Neural cell (in vitro differentiated cells): ENCODE data around the gene OSBPL8. TPM values are rescaled to one million over a fixed set of nuclear protein-coding genes. Genes with fewer than 3 reads are reported as not detected.
"Not testable (repeated sequence)": the region's sequence is repeated elsewhere in the genome, so short reads cannot be mapped to it uniquely, and the experiment has no call there.

Source experiments
- H2AFZ ChIP-seq: fragments of 200-600, 300-800 bp; sonication (generic), shearing (Covaris generic); 2 replicates; pipeline ENCODE4 v1.6.0; 2014; ENCODE audit warnings: low read depth, mild to moderate bottlenecking, antibody characterized with exemption, low read length, moderate library complexity
- H3F3A ChIP-seq: fragments of 200-600 bp; shearing (Covaris generic); 2 replicates; pipeline ENCODE4 v1.6.1; 2016; ENCODE audit warnings: mild to moderate bottlenecking, moderate library complexity, mixed read lengths, antibody characterized with exemption, low read length; ENCODE audit not compliant: insufficient read depth, poor library complexity, severe bottlenecking
- H3K27ac ChIP-seq: fragments of 200-600, 300-800 bp; sonication (generic), shearing (Covaris generic); 2 replicates; pipeline ENCODE4 v1.5.1; 2014; ENCODE audit warnings: mild to moderate bottlenecking, low read length, moderate library complexity
- H3K27me3 ChIP-seq: fragments of 300-800, 200-600 bp; sonication (generic), shearing (Covaris generic); 2 replicates; pipeline ENCODE4 v1.6.0; 2014; ENCODE audit warnings: mild to moderate bottlenecking, low read depth, low read length, moderate library complexity; ENCODE audit not compliant: insufficient read depth
- H3K36me3 ChIP-seq: fragments of 300-800, 200-600 bp; sonication (generic), shearing (Covaris generic); 2 replicates; pipeline ENCODE4 v1.5.1; 2014; ENCODE audit warnings: mild to moderate bottlenecking, antibody characterized with exemption, low read length, moderate library complexity; ENCODE audit not compliant: insufficient read depth
- H3K4me2 ChIP-seq: fragments of 300-800, 200-600 bp; sonication (generic), shearing (Covaris generic); 2 replicates; pipeline ENCODE4 v1.6.0; 2014; ENCODE audit warnings: mild to moderate bottlenecking, low read length
- H3K4me3 ChIP-seq: fragments of 300-800, 200-600 bp; sonication (generic), shearing (Covaris generic); 2 replicates; pipeline ENCODE4 v1.5.1; 2014; ENCODE audit warnings: mild to moderate bottlenecking, low read length, moderate library complexity
- H3K79me2 ChIP-seq: fragments of 200-600 bp; shearing (Covaris generic); replicated peaks from 2 replicates; pipeline ENCODE4 v1.6.0; 2014; ENCODE audit warnings: mild to moderate bottlenecking, low read length, moderate library complexity; ENCODE audit not compliant: insufficient read depth
- H3K9ac ChIP-seq: fragments of 300-800, 200-600 bp; sonication (generic), shearing (Covaris generic); 2 replicates; pipeline ENCODE4 v1.6.1; 2016; ENCODE audit warnings: mild to moderate bottlenecking, low read length, mixed read lengths
- H3K9me2 ChIP-seq: fragments of 200-600 bp; shearing (Covaris generic); 2 replicates; pipeline ENCODE4 v1.6.1; 2016; ENCODE audit warnings: mild to moderate bottlenecking, low read length, mixed read lengths; ENCODE audit not compliant: insufficient read depth
- H3K9me3 ChIP-seq: fragments of 200-600, 300-800 bp; sonication (generic), shearing (Covaris generic); 2 replicates; pipeline ENCODE4 v1.6.1; 2016; ENCODE audit warnings: mild to moderate bottlenecking, mixed run types, low read length, moderate library complexity, mixed read lengths
- H4K20me1 ChIP-seq: fragments of 200-600 bp; shearing (Covaris generic); 2 replicates; pipeline ENCODE4 v1.6.1; 2016; ENCODE audit warnings: mild to moderate bottlenecking, mixed run types; ENCODE audit not compliant: insufficient read depth
- CTCF ChIP-seq: fragments of 450-650 bp; IDR thresholded peaks from 2 replicates; pipeline ENCODE4 v1.5.1; 2014; ENCODE audit warnings: antibody characterized with exemption, mild to moderate bottlenecking, moderate library complexity; ENCODE audit not compliant: poor library complexity, severe bottlenecking
- EP300 ChIP-seq: fragments of 450-650 bp; conservative IDR thresholded peaks from 2 replicates; pipeline ENCODE4 v1.6.1; 2014; ENCODE audit warnings: antibody characterized with exemption, mild to moderate bottlenecking, moderate library complexity; ENCODE audit not compliant: poor library complexity, severe bottlenecking
- EZH2 ChIP-seq: fragments of 200-600, 300-800 bp; shearing (Covaris generic), sonication (generic); IDR thresholded peaks from 2 replicates; pipeline ENCODE4 v1.6.1; 2014; ENCODE audit warnings: antibody characterized with exemption, low read length, borderline replicate concordance, mild to moderate bottlenecking; ENCODE audit not compliant: insufficient read depth, poor library complexity, severe bottlenecking
- MXI1 ChIP-seq: fragments of 450-650 bp; conservative IDR thresholded peaks from 2 replicates; pipeline ENCODE4 v1.6.1; 2014; ENCODE audit warnings: antibody characterized with exemption, mild to moderate bottlenecking; ENCODE audit not compliant: poor library complexity, severe bottlenecking
- POLR2AphosphoS5 ChIP-seq: IDR thresholded peaks from 2 replicates; pipeline ENCODE4 v1.6.1; 2012
- RAD21 ChIP-seq: fragments of 450-650 bp; conservative IDR thresholded peaks from 2 replicates; pipeline ENCODE4 v1.6.1; 2014; ENCODE audit warnings: antibody characterized with exemption, mild to moderate bottlenecking, moderate library complexity
- REST ChIP-seq: IDR thresholded peaks from 2 replicates; pipeline ENCODE4 v1.6.1; 2012; ENCODE audit warnings: borderline replicate concordance
- SMC3 ChIP-seq: fragments of 450-650 bp; conservative IDR thresholded peaks from 2 replicates; pipeline ENCODE4 v1.6.1; 2014; ENCODE audit warnings: antibody characterized with exemption, mild to moderate bottlenecking, moderate library complexity; ENCODE audit not compliant: poor library complexity
- TAF1 ChIP-seq: IDR thresholded peaks from 2 replicates; pipeline ENCODE4 v1.6.1; 2012; ENCODE audit warnings: low read depth
- polyA plus RNA-seq: library from polyadenylated mRNA; depleted of rRNA; stranded (reverse); fragments of >200 nt; gene quantifications from 2 replicates; pipeline ENCODE4 v1.2.3, GENCODE V29; 2014

OSBPL8 gene
- polyA plus RNA-seq, 1 donor from 2014 or later = 126 TPM

DNA sequence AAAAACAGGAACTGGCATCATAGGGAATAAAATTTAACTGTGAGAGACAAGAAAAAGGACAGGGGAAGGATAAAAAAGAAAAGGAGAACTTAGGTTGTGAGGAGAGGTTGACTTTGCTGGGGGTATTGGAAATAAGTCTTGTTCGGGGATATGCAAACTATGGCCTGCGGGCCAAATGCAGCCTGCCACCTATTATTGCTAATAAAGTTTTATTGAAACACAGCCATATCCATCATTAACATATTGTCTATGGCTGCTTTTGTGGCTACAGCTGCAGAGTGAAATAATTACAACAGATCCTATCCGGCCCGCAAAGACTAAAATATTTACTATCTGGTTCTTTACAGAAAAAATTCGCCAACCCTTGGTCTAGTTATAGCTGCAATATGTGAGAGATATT, 230.0 kb downstream of the OSBPL8 start:
- no peak overlapping the region for H3K4me3 ChIP-seq
- no peaks in the 10 kb centered on the region for H3F3A ChIP-seq
- no peaks in the 10 kb centered on the region for H3K79me2 ChIP-seq
- no peaks in the 10 kb centered on the region for H3K36me3 ChIP-seq
- no peak overlapping the region for H3K4me2 ChIP-seq
- H3K27me3 ChIP-seq = no peaks in the 10 kb centered on the region
- no peak for TF ChIP-seq REST
- TF ChIP-seq RAD21 = no peak
- TF ChIP-seq SMC3 = no peak
- no peak for TF ChIP-seq EZH2
- TF ChIP-seq EP300 = no peak
- TF ChIP-seq MXI1 = no peak
- no peak for TF ChIP-seq CTCF
- no peak for TF ChIP-seq POLR2AphosphoS5
- H2AFZ ChIP-seq = no peak overlapping the region
- no peaks in the 10 kb centered on the region for H3K9me2 ChIP-seq
- H3K9me3 ChIP-seq = no peaks in the 10 kb centered on the region
- no peaks in the 10 kb centered on the region for H4K20me1 ChIP-seq
- no peak overlapping the region for H3K27ac ChIP-seq
- no peak overlapping the region for H3K9ac ChIP-seq

GRCh38 chr12:76329159-76329558, 230.4 kb downstream of the OSBPL8 start:
- no peak overlapping the region for H3K27ac ChIP-seq
- H3K9ac ChIP-seq = no peak overlapping the region
- no peaks in the 10 kb centered on the region for H3F3A ChIP-seq
- H3K9me2 ChIP-seq = no peaks in the 10 kb centered on the region
- no peak overlapping the region for H3K4me2 ChIP-seq
- H2AFZ ChIP-seq = no peak overlapping the region
- H3K9me3 ChIP-seq = no peaks in the 10 kb centered on the region
- H3K79me2 ChIP-seq = no peaks in the 10 kb centered on the region
- no peaks in the 10 kb centered on the region for H3K36me3 ChIP-seq
- TF ChIP-seq TAF1 = no peak
- no peaks in the 10 kb centered on the region for H3K27me3 ChIP-seq
- no peak overlapping the region for H3K4me3 ChIP-seq
- no peaks in the 10 kb centered on the region for H4K20me1 ChIP-seq

DNA sequence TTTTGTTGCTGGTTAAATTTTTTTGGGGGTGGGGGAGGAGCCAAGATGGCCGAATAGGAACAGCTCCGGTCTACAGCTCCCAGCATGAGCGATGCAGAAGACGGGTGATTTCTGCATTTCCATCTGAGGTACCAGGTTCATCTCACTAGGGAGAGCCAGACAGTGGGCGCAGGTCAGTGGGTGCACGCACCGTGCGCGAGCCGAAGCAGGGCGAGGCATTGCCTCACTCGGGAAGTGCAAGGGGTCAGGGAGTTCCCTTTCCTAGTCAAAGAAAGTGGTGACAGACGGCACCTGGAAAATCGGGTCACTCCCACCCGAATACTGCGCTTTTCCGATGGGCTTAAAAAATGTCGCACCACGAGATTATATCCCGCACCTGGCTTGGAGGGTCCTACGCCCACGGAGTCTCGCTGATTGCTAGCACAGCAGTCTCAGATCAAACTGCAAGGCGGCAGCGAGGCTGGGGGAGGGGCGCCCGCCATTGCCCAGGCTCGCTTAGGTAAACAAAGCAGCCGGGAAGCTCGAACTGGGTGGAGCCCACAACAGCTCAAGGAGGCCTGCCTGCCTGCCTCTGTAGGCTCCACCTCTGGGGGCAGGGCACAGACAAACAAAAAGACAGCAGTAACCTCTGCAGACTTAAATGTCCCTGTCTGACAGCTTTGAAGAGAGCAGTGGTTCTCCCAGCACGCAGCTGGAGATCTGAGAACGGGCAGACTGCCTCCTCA, 239.8 kb downstream of the OSBPL8 start:
- H3K4me2 ChIP-seq, H3K9ac ChIP-seq, H4K20me1 ChIP-seq, H2AFZ ChIP-seq, H3K27ac ChIP-seq, H3K9me2 ChIP-seq, H3K9me3 ChIP-seq, H3F3A ChIP-seq, H3K79me2 ChIP-seq, H3K27me3 ChIP-seq, H3K36me3 ChIP-seq, H3K4me3 ChIP-seq: not testable (repeated sequence)
